Fibroblast of lung (primary cell): Measurements from ENCODE around the gene CTBP2.

ENCODE experiments used
- CTCF ChIP-seq, 2 donors: IDR thresholded peaks in 1 of 2; conservative IDR thresholded peaks in 1 of 2; 1 replicate in 1 of 2; 2 replicates in 1 of 2; pipeline ENCODE4 v1.5.1; 2011 to 2012; ENCODE audit warnings: low read length in 2 of 2, control low read depth in 1 of 2, inconsistent platforms in 1 of 2, low read depth in 1 of 2, mild to moderate bottlenecking in 1 of 2
- EZH2 ChIP-seq: IDR thresholded peaks from 2 replicates; pipeline ENCODE4 v1.5.1; 2012; ENCODE audit warnings: low read length, control low read depth, mild to moderate bottlenecking; ENCODE audit errors: missing control alignments

DNA sequence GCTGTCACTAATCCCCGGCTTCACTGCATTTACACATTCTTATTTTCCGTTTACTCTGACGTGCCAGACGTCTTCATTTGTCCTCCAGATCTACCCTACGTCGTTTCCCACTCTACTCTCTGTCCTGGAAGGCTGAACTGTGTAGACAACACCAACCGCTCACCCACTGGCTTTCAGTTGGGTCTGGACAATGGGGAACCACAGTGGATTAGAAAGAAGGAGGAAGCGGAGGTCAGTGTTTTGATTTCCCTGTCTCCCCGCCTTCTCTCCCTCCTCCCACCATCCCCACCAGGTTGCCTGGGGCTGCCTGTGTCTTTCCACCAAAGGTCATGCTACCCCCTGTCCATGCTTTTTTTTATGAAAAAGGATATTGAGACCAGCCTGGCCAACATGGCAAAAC lies 14.0 kb upstream of the CTBP2 start:
- no peak for TF ChIP-seq CTCF (conservative IDR thresholded peaks at IDR 0.05 in 1 of 2, IDR thresholded peaks at IDR 0.05 in 1 of 2; ENCODE audit: low read depth in 1 of 2, low read length in 2 of 2)
- no peak for TF ChIP-seq EZH2
